ENCODE measurements around the gene SYNGR2.
A peak's percentile ranks its signal among the peaks of the same experiment; 100 is the strongest.

Gene SYNGR2

DNA sequence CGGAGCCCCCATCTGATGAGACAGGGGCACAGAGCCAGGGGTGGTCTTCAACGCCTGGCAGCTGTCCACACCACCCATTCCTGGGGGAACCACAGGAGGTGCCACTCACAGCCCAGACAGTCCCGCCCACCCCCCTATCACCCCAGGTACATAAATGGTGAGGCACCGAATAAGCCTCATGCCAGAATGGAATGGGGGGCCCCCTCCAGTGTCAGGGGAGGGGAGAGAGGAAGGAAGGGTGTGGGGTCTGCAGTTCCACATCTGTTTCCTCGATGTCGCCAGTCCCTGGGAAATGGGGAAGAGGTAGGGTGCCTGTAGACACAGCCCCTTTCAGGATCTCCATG lies 41.5 kb upstream of the SYNGR2 start:
- no peak overlapping the region for H3K4me3 ChIP-seq (ENCODE audit: low read depth, low read length)
- TF ChIP-seq, protein P1, sequence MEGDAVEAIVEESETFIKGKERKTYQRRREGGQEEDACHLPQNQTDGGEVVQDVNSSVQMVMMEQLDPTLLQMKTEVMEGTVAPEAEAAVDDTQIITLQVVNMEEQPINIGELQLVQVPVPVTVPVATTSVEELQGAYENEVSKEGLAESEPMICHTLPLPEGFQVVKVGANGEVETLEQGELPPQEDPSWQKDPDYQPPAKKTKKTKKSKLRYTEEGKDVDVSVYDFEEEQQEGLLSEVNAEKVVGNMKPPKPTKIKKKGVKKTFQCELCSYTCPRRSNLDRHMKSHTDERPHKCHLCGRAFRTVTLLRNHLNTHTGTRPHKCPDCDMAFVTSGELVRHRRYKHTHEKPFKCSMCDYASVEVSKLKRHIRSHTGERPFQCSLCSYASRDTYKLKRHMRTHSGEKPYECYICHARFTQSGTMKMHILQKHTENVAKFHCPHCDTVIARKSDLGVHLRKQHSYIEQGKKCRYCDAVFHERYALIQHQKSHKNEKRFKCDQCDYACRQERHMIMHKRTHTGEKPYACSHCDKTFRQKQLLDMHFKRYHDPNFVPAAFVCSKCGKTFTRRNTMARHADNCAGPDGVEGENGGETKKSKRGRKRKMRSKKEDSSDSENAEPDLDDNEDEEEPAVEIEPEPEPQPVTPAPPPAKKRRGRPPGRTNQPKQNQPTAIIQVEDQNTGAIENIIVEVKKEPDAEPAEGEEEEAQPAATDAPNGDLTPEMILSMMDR (conservative IDR thresholded peaks at IDR 0.05; ENCODE audit: low read depth, low read length): no peak
- no peak for DNase-seq (ENCODE audit: low read depth)

GRCh38 chr17:78127239-78127887 lies 41.0 kb upstream of the SYNGR2 start:
- H3K4me3 ChIP-seq (ENCODE audit: low read depth, low read length): peak overlapping the region; percentile 65
- TF ChIP-seq, protein P1 (conservative IDR thresholded peaks at IDR 0.05; ENCODE audit: low read depth, low read length): no peak
- DNase-seq (ENCODE audit: low read depth): no peak

- no peak for DNase-seq (ENCODE audit: low read depth)
Measured at GRCh38 chr17:78127888-78128550, 40.4 kb upstream of the SYNGR2 start.

DNA sequence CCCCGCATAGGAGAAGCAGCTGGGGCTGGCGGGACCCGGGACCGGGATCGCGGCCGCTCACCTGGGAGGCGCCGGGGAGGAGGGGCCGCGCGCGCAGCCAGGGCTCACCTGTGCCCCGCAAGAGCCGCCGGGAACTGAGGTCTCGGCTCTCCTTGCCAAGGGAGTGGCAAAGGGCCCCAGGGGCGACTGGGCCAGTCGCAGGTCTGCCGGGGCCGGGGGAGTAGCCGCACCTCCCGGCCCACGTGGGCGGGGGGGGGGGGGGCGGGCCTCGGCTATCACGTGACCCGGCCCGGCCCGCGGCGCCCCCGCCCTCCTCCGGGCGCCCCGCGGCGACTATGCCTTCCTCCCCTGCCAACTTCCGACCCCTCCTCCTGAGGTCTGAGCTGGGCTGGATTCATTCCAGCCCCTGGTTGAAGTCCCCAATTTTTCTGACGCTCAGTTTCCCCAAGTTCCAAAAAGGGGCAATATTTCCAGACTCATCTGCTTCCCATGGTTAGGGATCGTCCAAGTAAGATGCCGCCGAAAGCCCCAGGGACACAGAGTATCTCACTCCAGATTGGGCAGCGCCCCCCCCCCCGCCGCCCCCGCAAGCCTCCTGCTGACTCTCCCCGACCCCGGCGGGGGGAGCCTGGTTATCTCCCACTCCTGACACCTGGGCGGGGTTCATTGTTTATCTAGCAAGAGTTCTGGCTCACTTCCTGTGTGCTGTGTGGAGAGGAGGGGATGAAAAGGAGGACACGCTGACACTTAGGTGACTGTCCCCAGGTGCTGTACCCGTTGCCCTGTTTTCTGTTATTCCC lies 39.6 kb upstream of the SYNGR2 start, which contains the start of gene TMC6:
Gene TMC6, minus strand, starts transcription at position 205 of the 800 bp plus-strand sequence. CDS start 1,923 bp downstream, outside the sequence.
- peak within 1 kb of the TSS; percentile 65 for H3K4me3 ChIP-seq (ENCODE audit: low read depth, low read length)
- TF ChIP-seq, protein P1 (conservative IDR thresholded peaks at IDR 0.05; ENCODE audit: low read depth, low read length): no peak
- DNase-seq (ENCODE audit: low read depth): no peak

More at GRCh38 chr17:78127888-78128550, 40.4 kb upstream of the SYNGR2 start:
- TF ChIP-seq, protein P1 (conservative IDR thresholded peaks at IDR 0.05; ENCODE audit: low read depth, low read length): no peak
- peak overlapping the region; percentile 65 for H3K4me3 ChIP-seq (ENCODE audit: low read depth, low read length)

- no peak for DNase-seq (ENCODE audit: low read depth)
- no peak overlapping the region for H3K4me3 ChIP-seq (ENCODE audit: low read depth, low read length)
- TF ChIP-seq, protein P1 (conservative IDR thresholded peaks at IDR 0.05; ENCODE audit: low read depth, low read length): no peak
Measured at GRCh38 chr17:78129351-78130089, 38.9 kb upstream of the SYNGR2 start.

GRCh38 chr17:78130090-78130436 lies 38.3 kb upstream of the SYNGR2 start:
- DNase-seq (ENCODE audit: low read depth): no peak
- TF ChIP-seq, protein P1 (conservative IDR thresholded peaks at IDR 0.05; ENCODE audit: low read depth, low read length): no peak
- no peak overlapping the region for H3K4me3 ChIP-seq (ENCODE audit: low read depth, low read length)

Data from choroid plexus epithelial cell (primary cell).